ENCODE measurements around the gene ELSPBP1.
"Not testable (repeated sequence)": the region's sequence is repeated elsewhere in the genome, so short reads cannot be mapped to it uniquely, and the experiment has no call there.

Gene ELSPBP1

DNA sequence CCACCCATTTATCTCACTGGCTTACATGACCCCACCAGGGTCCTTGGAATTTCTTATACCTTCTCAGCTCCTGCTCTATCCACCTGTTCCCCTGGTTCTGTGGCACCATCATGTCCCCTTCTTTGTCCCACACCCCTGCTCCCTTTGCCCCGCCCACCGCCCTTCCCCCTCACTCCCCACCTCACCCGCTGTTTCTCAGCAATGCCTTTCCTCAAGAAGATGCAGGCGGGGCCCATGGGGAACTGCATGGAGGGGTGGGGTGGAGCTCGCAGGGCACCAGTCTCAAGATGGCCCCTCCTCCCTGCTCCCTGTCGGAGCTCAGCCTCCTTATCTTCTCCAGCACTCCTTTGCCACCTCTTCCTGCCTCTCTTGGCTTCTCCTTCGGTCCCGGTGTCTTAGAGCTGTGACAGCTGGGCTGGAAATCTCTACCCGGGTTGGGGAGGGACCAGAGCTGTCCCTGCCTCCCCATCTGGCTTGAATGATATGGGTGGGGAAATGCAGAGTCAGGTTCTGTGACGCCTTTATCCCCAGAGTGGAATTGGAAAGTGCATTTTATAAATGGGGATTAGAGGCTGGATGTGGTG lies 49.3 kb downstream of the ELSPBP1 start, which contains the start of gene CABP5:
Gene CABP5, minus strand, starts transcription at position 405 of the 584 bp plus-strand sequence. Its CDS starts 157 bp downstream, at position 248.
- DNase-seq (ENCODE audit: low read depth) = no peak

DNA sequence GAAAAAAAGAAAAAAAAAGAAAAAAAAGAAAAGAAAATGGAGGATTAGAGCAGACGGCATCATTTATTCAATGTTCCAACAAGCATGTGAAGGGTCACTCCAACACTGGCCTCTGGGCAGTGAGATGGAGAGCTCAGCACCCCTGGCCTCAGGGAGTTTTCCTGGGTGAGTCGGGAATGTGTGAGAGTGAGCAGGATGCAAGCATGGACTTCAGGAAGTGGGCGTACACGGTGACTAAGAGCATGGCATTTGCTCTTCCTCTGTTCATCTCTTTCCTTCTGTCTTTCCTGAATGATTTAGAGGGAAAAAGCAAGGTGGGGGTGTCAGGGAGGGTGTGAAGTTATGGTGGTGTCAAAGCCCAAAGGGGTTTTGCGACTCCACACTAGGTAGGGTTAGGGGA lies 50.1 kb downstream of the ELSPBP1 start:
- DNase-seq (ENCODE audit: low read depth) = no peak

DNA sequence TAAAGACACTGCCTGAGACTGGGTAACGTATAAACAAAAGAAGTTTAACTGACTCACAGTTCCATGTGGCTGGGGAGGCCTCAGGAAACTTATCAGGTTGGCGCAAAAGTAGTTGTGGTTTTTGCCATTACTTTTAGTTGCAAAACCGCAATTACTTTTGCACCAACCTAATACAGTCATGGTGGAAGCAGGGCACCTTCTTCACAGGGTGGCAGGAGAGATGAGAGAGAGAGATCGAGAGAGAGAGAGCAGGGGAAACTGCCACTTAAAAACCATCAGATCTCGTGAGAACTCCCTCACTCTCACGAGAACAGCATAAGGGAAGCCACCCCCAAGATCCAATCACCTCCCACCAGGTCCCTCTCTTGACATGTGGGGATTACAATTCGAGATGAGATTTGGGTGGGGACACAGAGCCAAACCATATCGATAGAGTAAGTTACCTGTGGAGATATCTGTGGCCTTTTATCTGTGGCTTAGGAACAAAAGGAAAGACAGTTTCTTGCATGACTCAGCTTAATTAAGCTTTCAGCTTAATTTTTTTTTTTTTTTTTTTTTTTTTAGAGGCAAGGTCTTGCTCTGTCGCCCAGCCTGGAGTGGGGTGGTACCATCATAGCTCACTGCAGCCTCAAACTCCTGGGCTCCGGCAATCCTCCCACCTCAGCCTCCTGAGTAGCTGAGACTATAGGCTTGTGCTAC lies 57.1 kb downstream of the ELSPBP1 start:
- DNase-seq (ENCODE audit: low read depth) = no peak

DNA sequence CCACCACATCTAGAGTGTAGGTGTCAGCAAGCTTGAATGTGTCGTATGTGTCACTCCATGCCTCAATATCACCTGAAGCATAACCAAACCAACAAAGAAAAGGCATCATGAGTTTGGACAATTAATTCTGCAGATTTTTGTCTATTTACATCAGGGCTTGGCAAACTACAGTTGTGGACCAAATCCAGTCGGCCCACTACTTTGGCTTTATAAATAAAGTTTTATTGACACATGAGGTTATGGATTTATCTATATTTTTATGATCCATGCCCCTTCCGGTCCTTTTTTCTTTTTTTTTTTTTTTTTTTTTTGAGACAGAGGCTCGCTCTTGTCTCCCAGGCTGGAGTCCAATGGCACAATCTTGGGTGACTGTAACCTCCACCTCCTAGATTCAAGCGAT lies 58.6 kb downstream of the ELSPBP1 start:
- no peak for DNase-seq (ENCODE audit: low read depth)

DNA sequence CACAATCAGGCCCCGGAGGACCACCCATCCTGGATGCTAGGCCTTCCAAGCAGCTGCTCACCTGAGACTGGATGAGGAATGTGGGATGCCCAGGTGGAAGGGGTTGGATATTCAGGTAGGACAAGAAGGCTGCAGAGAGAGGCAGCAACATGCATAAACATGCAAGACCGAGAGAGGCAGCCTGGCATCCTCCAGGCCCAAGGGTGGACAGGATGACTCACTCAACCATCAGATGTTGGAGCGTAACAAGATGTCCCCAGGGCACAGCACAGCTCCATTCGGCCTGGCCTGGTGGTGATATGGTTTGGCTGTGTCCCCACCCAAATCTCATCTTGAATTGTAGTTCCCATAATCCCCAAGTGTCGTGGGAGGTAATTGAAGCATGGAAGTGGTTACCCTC lies 59.4 kb downstream of the ELSPBP1 start:
- no peak for DNase-seq (ENCODE audit: low read depth)

DNA sequence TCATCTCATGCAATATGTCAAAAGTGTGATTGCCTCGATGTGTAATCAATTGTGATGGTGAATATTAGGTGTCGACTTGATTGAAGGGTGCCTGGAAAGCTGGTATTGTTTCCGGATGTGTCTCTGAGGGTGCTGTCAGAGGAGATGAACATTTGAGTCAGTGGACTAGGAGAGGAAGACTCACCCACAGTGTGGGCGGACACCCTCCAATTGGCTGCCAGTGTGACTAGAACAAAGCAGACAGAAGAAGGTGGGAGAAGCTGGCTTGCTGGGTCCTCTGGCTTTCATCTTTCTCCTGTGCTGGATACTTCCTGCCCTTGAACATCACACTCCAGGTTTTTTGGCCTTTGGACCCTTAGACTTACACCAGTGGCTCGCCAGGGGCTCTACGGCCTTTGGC lies 64.9 kb downstream of the ELSPBP1 start:
- DNase-seq (ENCODE audit: low read depth) = no peak

DNA sequence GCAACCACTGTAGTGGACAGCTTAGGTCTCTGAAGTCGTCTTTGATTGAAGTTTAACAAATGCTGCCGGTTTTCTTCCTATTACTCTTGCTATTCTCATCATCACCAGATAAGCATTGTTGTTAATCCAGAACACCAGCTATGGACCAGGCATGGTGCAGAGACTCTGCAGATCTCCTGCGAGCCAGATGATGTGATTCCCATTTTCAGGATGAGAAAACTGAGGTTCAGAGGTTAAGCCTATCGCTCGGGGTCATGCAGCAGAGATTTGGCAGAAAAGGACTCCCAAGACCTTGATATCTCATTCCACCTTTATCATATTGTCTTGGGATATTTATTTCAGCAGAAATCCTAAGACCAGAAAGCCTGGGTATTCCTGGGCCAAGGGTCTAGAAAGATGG lies 65.9 kb downstream of the ELSPBP1 start:
- DNase-seq (ENCODE audit: low read depth) = no peak

DNA sequence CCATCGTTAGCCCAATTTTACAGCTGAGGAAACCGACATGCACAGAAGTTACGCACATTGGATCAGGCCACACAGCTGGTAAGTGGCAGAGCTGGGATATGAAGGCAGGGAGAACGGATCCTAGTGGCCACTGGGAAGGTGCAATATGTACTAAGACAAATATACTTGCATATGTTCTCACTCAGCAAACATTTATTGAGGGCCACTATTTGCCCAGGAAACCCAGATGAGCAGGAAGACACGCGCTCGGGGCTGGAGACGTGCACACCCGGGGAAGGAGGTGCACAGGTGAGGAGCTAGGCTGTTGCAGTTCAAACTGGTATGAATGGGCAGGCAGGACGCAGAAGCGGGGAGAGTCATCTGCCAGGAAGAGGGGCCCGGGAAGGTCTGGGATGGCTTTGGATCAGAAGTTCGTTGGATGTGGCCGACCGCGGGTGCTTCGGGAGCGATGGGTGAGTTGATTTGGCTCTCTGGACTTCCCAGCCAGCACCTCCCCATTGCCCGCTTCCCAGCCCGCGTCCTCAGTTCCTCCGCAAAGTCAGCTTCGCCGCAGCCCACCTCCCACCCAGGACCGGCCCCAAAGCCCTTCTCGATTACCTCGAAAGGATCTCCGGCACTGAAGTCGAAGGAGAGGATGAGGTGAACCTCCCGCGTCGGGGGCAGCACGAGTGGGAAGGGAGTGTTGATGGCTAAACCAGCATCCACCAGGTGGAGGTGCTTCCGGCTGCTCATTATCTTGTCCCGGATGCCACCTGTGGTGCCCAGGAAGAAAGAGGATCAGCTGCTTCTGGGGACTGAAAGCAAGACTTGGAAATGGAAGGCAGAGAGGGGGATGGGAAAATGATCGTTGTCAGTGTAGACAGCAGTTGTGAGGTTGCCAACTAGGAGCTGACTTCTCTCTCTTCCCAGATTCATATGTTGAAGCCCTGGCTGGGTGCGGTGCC lies 67.2 kb downstream of the ELSPBP1 start:
- no peak for DNase-seq (ENCODE audit: low read depth)

DNA sequence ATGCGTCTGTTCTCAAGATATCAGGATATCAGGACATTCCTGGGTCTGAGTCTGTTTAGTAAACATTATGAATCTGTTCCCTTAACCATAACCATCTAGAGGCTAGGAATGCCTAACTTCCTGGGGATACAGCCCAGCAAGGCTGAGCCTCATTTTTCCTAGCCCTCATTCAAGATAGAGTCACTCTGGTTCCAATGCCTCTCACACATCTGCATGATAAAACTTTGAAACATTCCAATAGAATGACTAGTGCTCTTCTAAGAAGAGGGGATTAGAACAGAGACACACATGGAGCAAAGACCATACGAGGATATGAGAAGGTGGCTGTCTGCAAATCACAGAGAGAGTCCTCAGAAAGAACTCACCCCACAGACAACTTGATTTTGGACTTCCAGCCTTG lies 70.1 kb downstream of the ELSPBP1 start:
- no peak for DNase-seq (ENCODE audit: low read depth)

DNA sequence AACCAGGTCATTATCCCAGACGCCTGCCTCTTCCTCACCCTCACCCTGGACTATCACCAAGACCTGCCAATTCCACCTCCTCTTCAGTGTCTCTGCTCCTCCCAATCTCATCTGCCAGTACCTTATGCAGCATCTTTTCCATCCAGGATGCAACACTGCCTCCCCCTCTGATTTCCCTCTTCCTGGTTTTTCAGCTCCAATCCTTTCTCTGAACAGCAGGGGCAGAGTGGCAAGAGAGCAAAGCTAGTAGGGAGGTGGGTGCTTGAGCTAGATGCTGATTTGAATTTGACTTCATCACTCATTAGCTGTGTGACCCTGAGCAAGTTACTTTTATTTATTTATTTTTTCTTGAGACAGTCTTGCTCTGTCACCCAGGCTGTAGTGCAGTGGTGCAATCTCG lies 75.0 kb downstream of the ELSPBP1 start:
- no peak for DNase-seq (ENCODE audit: low read depth)

DNA sequence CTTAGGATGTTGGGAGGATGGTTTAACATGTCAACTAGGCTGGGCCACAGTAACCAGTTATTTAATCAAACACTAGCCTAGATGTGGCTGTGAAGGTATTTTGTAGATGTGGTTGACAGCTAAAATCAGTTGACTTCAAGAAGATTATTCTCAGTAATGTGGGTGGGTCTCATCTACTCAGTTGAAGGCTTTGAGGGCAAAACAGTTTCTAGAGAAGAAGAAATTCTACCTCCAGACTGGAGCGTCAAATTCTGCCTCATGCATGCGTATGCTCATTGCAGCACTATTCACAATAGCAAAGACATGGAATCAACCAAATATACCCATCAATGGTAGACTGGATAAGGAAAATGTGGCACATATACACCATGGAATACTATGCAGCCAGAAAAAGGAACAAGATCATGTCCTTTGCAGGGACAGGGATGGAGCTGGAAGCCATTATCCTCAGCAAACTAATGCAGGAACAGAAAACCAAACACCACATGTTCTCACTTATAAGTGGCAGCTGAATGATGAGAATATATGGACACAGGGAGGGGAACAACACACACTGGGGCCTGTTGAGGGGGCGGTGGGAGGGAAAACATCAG lies 75.8 kb downstream of the ELSPBP1 start:
- not testable (repeated sequence) for DNase-seq (ENCODE audit: low read depth)
